SU-DHL-6 (cell line): Measurements from ENCODE around the gene COL15A1.

ENCODE experiments used
- EZH2phosphoT487 ChIP-seq: fragments of 200-600 bp; sonication (generic), shearing (Covaris generic); conservative IDR thresholded peaks from 2 replicates; pipeline ENCODE4 v1.6.1; 2018; ENCODE audit warnings: mild to moderate bottlenecking, antibody characterized with exemption, low read length, moderate library complexity, mixed read lengths
- TF ChIP-seq, protein P1 (sequence below): fragments of 200-600 bp; sonication (generic); IDR thresholded peaks from one replicate; pipeline ENCODE4 v1.5.1; 2017; ENCODE audit warnings: antibody characterized with exemption, mild to moderate bottlenecking, low read length, moderate library complexity; ENCODE audit not compliant: insufficient read depth, poor library complexity, severe bottlenecking

DNA sequence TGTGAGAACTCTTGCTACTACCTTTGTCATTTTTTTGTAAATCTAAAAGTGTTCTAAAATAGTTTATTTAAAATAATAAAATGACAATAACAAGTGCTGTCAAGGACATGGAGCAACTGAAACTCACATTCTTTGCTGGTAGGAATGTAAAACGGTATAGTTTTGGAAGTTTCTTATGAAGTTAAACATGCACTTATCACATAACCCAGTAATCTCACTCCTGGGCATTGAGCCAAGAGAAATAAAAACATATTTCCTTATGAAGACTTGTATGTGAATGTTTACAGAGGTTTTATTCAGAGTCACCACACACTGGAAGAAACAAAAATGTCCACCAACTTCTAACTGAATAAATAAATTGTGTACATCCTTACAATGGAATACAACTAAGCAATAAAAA, 46.0 kb upstream of the COL15A1 start:
- TF ChIP-seq, protein P1, sequence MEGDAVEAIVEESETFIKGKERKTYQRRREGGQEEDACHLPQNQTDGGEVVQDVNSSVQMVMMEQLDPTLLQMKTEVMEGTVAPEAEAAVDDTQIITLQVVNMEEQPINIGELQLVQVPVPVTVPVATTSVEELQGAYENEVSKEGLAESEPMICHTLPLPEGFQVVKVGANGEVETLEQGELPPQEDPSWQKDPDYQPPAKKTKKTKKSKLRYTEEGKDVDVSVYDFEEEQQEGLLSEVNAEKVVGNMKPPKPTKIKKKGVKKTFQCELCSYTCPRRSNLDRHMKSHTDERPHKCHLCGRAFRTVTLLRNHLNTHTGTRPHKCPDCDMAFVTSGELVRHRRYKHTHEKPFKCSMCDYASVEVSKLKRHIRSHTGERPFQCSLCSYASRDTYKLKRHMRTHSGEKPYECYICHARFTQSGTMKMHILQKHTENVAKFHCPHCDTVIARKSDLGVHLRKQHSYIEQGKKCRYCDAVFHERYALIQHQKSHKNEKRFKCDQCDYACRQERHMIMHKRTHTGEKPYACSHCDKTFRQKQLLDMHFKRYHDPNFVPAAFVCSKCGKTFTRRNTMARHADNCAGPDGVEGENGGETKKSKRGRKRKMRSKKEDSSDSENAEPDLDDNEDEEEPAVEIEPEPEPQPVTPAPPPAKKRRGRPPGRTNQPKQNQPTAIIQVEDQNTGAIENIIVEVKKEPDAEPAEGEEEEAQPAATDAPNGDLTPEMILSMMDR, result no peak
- TF ChIP-seq EZH2phosphoT487, result no peak
